Dedifferentiated amniotic fluid mesenchymal stem cell (primary cell): ENCODE data around the gene LARP4B.
"Not testable (repeated sequence)": the region's sequence is repeated elsewhere in the genome, so short reads cannot be mapped to it uniquely, and the experiment has no call there.

Source experiments
- DNase-seq: peaks from one replicate; pipeline ENCODE4 v3.0.0-alpha.2; 2016; ENCODE audit errors: extremely low spot score

LARP4B gene

GRCh38 chr10:958106-958505, 26.6 kb upstream of the LARP4B start:
- no peak for DNase-seq

- no peak for DNase-seq
Observed at GRCh38 chr10:955820-956217, 24.3 kb upstream of the LARP4B start.

GRCh38 chr10:955127-955819, 23.8 kb upstream of the LARP4B start:
- no peak for DNase-seq

GRCh38 chr10:954396-954795, 22.9 kb upstream of the LARP4B start:
- no peak for DNase-seq

GRCh38 chr10:953836-954235, 22.3 kb upstream of the LARP4B start:
- DNase-seq: no peak

GRCh38 chr10:949446-949845, 17.9 kb upstream of the LARP4B start:
- DNase-seq: no peak

GRCh38 chr10:948347-948746, 16.8 kb upstream of the LARP4B start:
- no peak for DNase-seq

GRCh38 chr10:947881-948280, 16.4 kb upstream of the LARP4B start:
- DNase-seq: no peak

- DNase-seq: no peak
Observed at GRCh38 chr10:947051-947450, 15.5 kb upstream of the LARP4B start.

- DNase-seq: no peak
Observed at GRCh38 chr10:945778-946177, 14.3 kb upstream of the LARP4B start.

GRCh38 chr10:944034-944831, 12.7 kb upstream of the LARP4B start:
- peak; percentile 80 for DNase-seq

GRCh38 chr10:943334-944033, 12.0 kb upstream of the LARP4B start:
- no peak for DNase-seq

GRCh38 chr10:938941-939678, 7.6 kb upstream of the LARP4B start:
- no peak for DNase-seq

- no peak for DNase-seq
Observed at GRCh38 chr10:934746-935406, 3.4 kb upstream of the LARP4B start.

GRCh38 chr10:934165-934564, 2.7 kb upstream of the LARP4B start:
- DNase-seq: not testable (repeated sequence)

GRCh38 chr10:932589-932988, 1.1 kb upstream of the LARP4B start:
- DNase-seq: no peak

GRCh38 chr10:930625-931325, 730 bp downstream of the LARP4B start:
- DNase-seq: peak; percentile 21

- DNase-seq: no peak
Observed at GRCh38 chr10:929960-930624, 1.4 kb downstream of the LARP4B start.

- DNase-seq: no peak
Observed at GRCh38 chr10:927131-927530, 4.4 kb downstream of the LARP4B start.

GRCh38 chr10:926075-926698, 5.3 kb downstream of the LARP4B start:
- DNase-seq: no peak
